GM12878 (cell line): ENCODE data around the gene GOLT1B. TPM values are rescaled to one million over a fixed set of nuclear protein-coding genes. Genes with fewer than 3 reads are reported as not detected.

Experiments
- BCL11A ChIP-seq: IDR thresholded peaks from 2 replicates; pipeline ENCODE4 v1.6.1; 2011; ENCODE audit warnings: low read depth, low read length
- CBX3 ChIP-seq: fragments of 200-600 bp; sonication (generic); IDR thresholded peaks from 2 replicates; pipeline ENCODE4 v1.6.1; 2016; ENCODE audit warnings: low read depth, borderline replicate concordance
- CHD4 ChIP-seq: fragments of 200-600 bp; sonication (generic); IDR thresholded peaks from 2 replicates; pipeline ENCODE4 v1.6.1; 2016; ENCODE audit warnings: mild to moderate bottlenecking
- CUX1 ChIP-seq: IDR thresholded peaks from 2 replicates; pipeline ENCODE4 v1.6.1; 2012; ENCODE audit warnings: improper control_type of control experiment, low read depth, low read length; ENCODE audit not compliant: insufficient replicate concordance
- ETV6 ChIP-seq, 2 experiments: fragments of 450-650 bp in 1 of 2; IDR thresholded peaks in 1 of 2; conservative IDR thresholded peaks in 1 of 2; 2 replicates each; pipeline ENCODE4 v1.6.1; 2014; ENCODE audit warnings: antibody characterized with exemption in 1 of 2, borderline replicate concordance in 1 of 2, low read depth in 1 of 2, mild to moderate bottlenecking in 1 of 2, moderate library complexity in 1 of 2
- HDAC6 ChIP-seq: fragments of 200-600 bp; sonication (generic); IDR thresholded peaks from one replicate; pipeline ENCODE4 v1.8.0; 2017; ENCODE audit warnings: antibody characterized with exemption; ENCODE audit not compliant: unreplicated experiment
- HDGF ChIP-seq: fragments of 450-650 bp; IDR thresholded peaks from 2 replicates; pipeline ENCODE4 v1.6.1; 2016; ENCODE audit warnings: antibody characterized with exemption
- IKZF1 ChIP-seq: fragments of 450-650 bp; conservative IDR thresholded peaks from 2 replicates; pipeline ENCODE4 v1.6.1; 2017; ENCODE audit warnings: antibody characterized with exemption, mild to moderate bottlenecking
- IRF5 ChIP-seq: fragments of 450-650 bp; IDR thresholded peaks from 2 replicates; pipeline ENCODE4 v1.6.1; 2017; ENCODE audit warnings: borderline replicate concordance
- KAT2A ChIP-seq: conservative IDR thresholded peaks from 2 replicates; pipeline ENCODE4 v1.6.1; 2011; ENCODE audit warnings: low read depth, low read length; ENCODE audit not compliant: control insufficient read depth
- KDM1A ChIP-seq: fragments of 200-600 bp; sonication (generic); IDR thresholded peaks from 2 replicates; pipeline ENCODE4 v1.6.1; 2016; ENCODE audit warnings: borderline replicate concordance
- KLF5 ChIP-seq: fragments of 450-650 bp; IDR thresholded peaks from 2 replicates; pipeline ENCODE4 v1.6.1; 2014; ENCODE audit warnings: mild to moderate bottlenecking; ENCODE audit not compliant: partially characterized antibody
- NR2F1 ChIP-seq: fragments of 450-650 bp; conservative IDR thresholded peaks from 2 replicates; pipeline ENCODE4 v1.6.1; 2017; ENCODE audit warnings: mild to moderate bottlenecking
- POLR2AphosphoS2 ChIP-seq: IDR thresholded peaks from 2 replicates; pipeline ENCODE4 v1.6.1; 2011; ENCODE audit warnings: low read depth, mild to moderate bottlenecking, low read length, improper control_type of control experiment, moderate library complexity
- SIX5 ChIP-seq: IDR thresholded peaks from 2 replicates; pipeline ENCODE4 v1.6.1; 2011; ENCODE audit warnings: mild to moderate bottlenecking, low read depth, low read length, moderate library complexity; ENCODE audit not compliant: severe bottlenecking
- SMAD1 ChIP-seq: fragments of 450-650 bp; IDR thresholded peaks from 2 replicates; pipeline ENCODE4 v1.6.1; 2018; ENCODE audit warnings: mild to moderate bottlenecking, low read depth; ENCODE audit not compliant: partially characterized antibody
- TCF3 ChIP-seq: IDR thresholded peaks from 2 replicates; pipeline ENCODE4 v1.6.1; 2012; ENCODE audit warnings: low read depth, mild to moderate bottlenecking, low read length, borderline replicate concordance; ENCODE audit not compliant: insufficient read depth
- TCF7 ChIP-seq: IDR thresholded peaks from 2 replicates; pipeline ENCODE4 v1.6.1; 2014; ENCODE audit warnings: antibody characterized with exemption, borderline replicate concordance
- WRNIP1 ChIP-seq: IDR thresholded peaks from 2 replicates; pipeline ENCODE4 v1.6.1; 2011; ENCODE audit warnings: low read depth, low read length, improper control_type of control experiment, borderline replicate concordance
- ZNF384 ChIP-seq: IDR thresholded peaks from 2 replicates; pipeline ENCODE4 v1.6.1; 2012; ENCODE audit warnings: low read depth, mild to moderate bottlenecking, low read length, improper control_type of control experiment, borderline replicate concordance
- ZZZ3 ChIP-seq: IDR thresholded peaks from 2 replicates; pipeline ENCODE4 v1.6.1; 2011; ENCODE audit warnings: low read depth; ENCODE audit not compliant: control insufficient read depth, insufficient read length
- polyA plus RNA-seq, 11 experiments: library from polyadenylated mRNA; depleted of rRNA in 4 of 11; unstranded in 6 of 11; stranded (reverse) in 5 of 11; fragments of >200 nt; fragmentation: Nextera tagmentation in 4 of 11; fragmentation: Illumina TruSeq in 1 of 11; extraction: Ambion mirVana in 4 of 11; extraction: Trizol in 1 of 11; gene quantifications; 1 replicate in 1 of 11; 2 replicates in 10 of 11; pipeline versions ENCODE4 v1.2.1 to v1.2.3, GENCODE V29; 2011 to 2016; ENCODE audit warnings: inconsistent platforms in 2 of 11, missing spikeins in 2 of 11, low read depth in 1 of 11
- total RNA-seq, 4 experiments: library from RNA; depleted of rRNA in 3 of 4; stranded (reverse); fragments of >200 nt in 3 of 4; fragmentation: Illumina TruSeq in 1 of 4; extraction: Trizol in 1 of 4; gene quantifications; 2 replicates each; pipeline versions ENCODE4 v1.2.1 to v1.2.3, GENCODE V29; 2013 to 2021
- TF ChIP-seq, protein P1 (sequence below): IDR thresholded peaks from 2 replicates; pipeline ENCODE4 v1.6.1; 2012; ENCODE audit warnings: low read depth, low read length, improper control_type of control experiment

Gene GOLT1B
- total and polyA plus RNA-seq, 10 of the 15 experiments (the other 5 are each of a cell fraction or from before 2014, with no cell fraction given) = 18.3 to 77.4 (median 32.9) TPM

- TF ChIP-seq TCF3 (no peak), IRF5 (no peak), NR2F1 (peak; percentile 67), IKZF1 (peak; percentile 72), TCF7 (no peak), ETV6 (conservative IDR thresholded peaks at IDR 0.05 in 1 of 2, IDR thresholded peaks at IDR 0.05 in 1 of 2; ENCODE audit: borderline replicate concordance in 1 of 2, low read depth in 1 of 2) (peak in 1 of 2 experiments; percentile 80; a peak in 2 of 4 replicates), BCL11A (0 out of 2 replicates have a peak, but pooled peaks have one; percentile 5), CUX1 (peak; percentile 25), SMAD1 (no peak), CBX3 (no peak), HDAC6 (no peak), KAT2A (no peak), CHD4 (no peak), ZNF384 (peak; percentile 10; the same call in 1 of the 2 replicates), KDM1A (no peak), KLF5 (peak; percentile 51), HDGF (no peak), POLR2AphosphoS2 (peak; percentile 82), SIX5 (no peak), ZZZ3 (no peak), WRNIP1 (no peak)
- TF ChIP-seq, protein P1, sequence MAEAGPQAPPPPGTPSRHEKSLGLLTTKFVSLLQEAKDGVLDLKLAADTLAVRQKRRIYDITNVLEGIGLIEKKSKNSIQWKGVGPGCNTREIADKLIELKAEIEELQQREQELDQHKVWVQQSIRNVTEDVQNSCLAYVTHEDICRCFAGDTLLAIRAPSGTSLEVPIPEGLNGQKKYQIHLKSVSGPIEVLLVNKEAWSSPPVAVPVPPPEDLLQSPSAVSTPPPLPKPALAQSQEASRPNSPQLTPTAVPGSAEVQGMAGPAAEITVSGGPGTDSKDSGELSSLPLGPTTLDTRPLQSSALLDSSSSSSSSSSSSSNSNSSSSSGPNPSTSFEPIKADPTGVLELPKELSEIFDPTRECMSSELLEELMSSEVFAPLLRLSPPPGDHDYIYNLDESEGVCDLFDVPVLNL = peak; percentile 95
Observed at GRCh38 chr12:21501258-21502163, at the start of gene GOLT1B, which contains the start of gene RECQL (continued).
